MG63 (cell line): ENCODE measurements around the gene SPINT1. TPM values are rescaled to one million over a fixed set of nuclear protein-coding genes. Genes with fewer than 3 reads are reported as not detected.

Source experiments
- DNase-seq: peaks from one replicate; pipeline ENCODE4 v3.0.0-alpha.2; 2020
- H3K27me3 ChIP-seq: fragments of 250-450 bp; sonication (Bioruptor Pico); 2 replicates; pipeline ENCODE4 v1.5.1; 2020; ENCODE audit warnings: mild to moderate bottlenecking, moderate library complexity
- H3K36me3 ChIP-seq: fragments of 250-450 bp; sonication (Bioruptor Pico); 2 replicates; pipeline ENCODE4 v1.5.1; 2020; ENCODE audit warnings: mild to moderate bottlenecking, moderate library complexity
- H3K4me3 ChIP-seq: fragments of 250-450 bp; sonication (Bioruptor Pico); 2 replicates; pipeline ENCODE4 v1.5.1; 2020; ENCODE audit warnings: mild to moderate bottlenecking, moderate library complexity
- H3K9me3 ChIP-seq: fragments of 250-450 bp; sonication (Bioruptor Pico); 2 replicates; pipeline ENCODE4 v1.5.1; 2020; ENCODE audit warnings: mild to moderate bottlenecking, moderate library complexity
- total RNA-seq: library from RNA; depleted of rRNA; stranded (reverse); fragments of >200 nt; shearing (Covaris generic); gene quantifications from 2 replicates; pipeline ENCODE4 v1.2.3, GENCODE V29; 2014; ENCODE audit warnings: low replicate concordance; rRNA removed

SPINT1 gene
- total RNA-seq, 1 experiment from 2014 or later, result not detected

DNA sequence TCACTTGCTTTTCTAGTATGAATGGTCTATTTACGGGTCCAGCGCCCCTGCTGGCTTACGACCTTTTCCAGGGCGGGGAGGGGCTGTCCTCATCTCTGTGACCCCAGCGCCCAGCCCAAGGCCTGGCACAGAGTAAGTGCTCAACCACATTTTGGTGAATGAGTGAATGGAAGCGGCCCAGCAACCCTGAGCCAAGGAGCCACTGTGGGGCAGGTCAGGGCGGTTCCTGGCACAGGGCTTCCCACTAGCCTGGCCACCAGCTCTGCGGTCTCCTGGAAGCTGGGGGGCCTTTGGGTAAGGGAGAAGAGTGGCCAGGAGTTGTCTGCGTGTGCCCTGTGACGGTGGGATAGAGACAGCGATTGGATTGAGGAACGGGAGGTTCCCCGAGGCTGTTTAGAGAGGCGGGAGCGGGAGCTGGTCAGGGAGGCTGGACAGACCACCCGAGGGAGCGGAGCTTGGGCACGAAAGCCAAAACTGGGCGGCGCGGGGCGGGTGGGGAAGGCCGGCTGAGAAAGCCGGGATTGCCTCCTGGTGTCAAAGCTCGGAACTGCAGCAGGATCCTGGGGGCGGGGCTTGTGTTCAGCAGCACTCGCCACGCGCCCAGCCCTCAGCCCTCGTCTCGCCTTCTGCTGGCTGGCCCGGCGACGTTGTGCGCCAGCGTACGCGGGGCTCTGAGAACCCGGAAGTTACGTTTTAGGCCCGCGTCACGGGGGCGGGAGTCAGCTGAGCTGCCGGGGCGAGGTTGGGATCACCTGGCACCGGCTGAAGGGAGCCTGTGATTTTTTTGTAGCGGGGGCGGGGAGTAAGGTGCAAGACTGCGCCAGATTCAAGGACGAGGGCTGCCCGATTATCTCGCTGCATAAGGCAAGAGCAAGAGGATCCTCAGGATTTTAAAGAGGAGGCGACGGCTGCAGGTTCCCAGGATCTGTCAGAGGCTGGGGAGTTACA lies 50.2 kb downstream of the SPINT1 start, which contains the start of gene VPS18:
VPS18 (plus strand) TSS at position 718 of the 948 bp plus-strand sequence. CDS start 319 bp downstream, outside the sequence.
- H3K9me3 ChIP-seq, result no peaks in the 10 kb centered on the region
- no peaks in the 10 kb centered on the region for H3K27me3 ChIP-seq
- DNase-seq, result peak; percentile 96
- H3K36me3 ChIP-seq, result peaks cover 5% of the 10 kb centered on the region
- peak within 1 kb of the TSS; percentile 65 for H3K4me3 ChIP-seq

DNA sequence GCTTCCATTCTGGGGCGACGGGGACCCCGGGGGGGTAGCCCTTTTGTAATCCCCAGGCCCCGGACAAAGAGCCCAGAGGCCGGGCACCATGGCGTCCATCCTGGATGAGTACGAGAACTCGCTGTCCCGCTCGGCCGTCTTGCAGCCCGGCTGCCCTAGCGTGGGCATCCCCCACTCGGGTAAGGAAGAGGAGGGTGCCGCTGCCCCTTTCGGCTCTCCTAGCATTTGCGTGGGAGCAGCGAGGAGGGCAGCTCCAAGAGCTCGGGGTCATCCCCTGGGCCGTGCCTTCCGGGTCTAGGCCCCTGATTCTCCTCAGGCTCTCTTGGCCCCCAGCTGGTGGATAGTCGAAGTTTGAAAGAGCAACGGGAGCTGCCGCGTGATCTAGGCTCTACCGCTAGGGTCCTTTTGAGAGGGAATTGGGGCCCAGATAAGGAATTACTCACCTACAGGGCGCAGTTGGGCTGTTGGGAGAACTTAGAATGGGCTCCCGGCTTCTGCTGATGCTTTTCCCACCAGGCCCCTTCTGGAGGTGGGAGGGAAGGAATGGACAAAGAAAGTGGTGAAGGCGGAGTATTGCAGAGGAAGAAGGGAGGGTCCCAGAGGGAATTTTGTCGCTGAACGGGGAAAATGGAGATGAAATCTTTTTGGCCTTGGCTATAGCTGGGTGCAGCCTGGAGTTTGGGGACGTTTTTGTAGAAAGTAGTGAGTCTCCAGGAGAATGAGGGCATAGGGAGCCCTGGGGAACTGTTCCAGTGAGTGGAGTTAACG lies 51.0 kb downstream of the SPINT1 start:
- DNase-seq, result peak; percentile 71

DNA sequence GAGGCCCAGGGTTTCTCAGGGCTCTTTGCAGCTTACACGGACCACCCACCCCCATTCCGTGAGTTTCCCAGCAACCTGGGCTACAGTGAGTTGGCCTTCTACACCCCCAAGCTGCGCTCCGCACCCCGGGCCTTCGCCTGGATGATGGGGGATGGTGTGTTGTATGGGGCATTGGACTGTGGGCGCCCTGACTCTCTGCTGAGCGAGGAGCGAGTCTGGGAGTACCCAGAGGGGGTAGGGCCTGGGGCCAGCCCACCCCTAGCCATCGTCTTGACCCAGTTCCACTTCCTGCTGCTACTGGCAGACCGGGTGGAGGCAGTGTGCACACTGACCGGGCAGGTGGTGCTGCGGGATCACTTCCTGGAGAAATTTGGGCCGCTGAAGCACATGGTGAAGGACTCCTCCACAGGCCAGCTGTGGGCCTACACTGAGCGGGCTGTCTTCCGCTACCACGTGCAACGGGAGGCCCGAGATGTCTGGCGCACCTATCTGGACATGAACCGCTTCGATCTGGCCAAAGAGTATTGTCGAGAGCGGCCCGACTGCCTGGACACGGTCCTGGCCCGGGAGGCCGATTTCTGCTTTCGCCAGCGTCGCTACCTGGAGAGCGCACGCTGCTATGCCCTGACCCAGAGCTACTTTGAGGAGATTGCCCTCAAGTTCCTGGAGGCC lies 55.8 kb downstream of the SPINT1 start:
- Histone ChIP-seq H3K9me3 (no peaks in the 10 kb centered on the region), H3K27me3 (no peaks in the 10 kb centered on the region), H3K36me3 (peaks cover 29% of the 10 kb centered on the region), H3K4me3 (no peak overlapping the region)
- DNase-seq, result no peak

More for the DNA sequence above, 51.0 kb downstream of the SPINT1 start:
- Histone ChIP-seq H3K36me3 (peaks cover 7% of the 10 kb centered on the region), H3K4me3 (peak overlapping the region; percentile 65), H3K9me3 (no peaks in the 10 kb centered on the region), H3K27me3 (no peaks in the 10 kb centered on the region)

DNA sequence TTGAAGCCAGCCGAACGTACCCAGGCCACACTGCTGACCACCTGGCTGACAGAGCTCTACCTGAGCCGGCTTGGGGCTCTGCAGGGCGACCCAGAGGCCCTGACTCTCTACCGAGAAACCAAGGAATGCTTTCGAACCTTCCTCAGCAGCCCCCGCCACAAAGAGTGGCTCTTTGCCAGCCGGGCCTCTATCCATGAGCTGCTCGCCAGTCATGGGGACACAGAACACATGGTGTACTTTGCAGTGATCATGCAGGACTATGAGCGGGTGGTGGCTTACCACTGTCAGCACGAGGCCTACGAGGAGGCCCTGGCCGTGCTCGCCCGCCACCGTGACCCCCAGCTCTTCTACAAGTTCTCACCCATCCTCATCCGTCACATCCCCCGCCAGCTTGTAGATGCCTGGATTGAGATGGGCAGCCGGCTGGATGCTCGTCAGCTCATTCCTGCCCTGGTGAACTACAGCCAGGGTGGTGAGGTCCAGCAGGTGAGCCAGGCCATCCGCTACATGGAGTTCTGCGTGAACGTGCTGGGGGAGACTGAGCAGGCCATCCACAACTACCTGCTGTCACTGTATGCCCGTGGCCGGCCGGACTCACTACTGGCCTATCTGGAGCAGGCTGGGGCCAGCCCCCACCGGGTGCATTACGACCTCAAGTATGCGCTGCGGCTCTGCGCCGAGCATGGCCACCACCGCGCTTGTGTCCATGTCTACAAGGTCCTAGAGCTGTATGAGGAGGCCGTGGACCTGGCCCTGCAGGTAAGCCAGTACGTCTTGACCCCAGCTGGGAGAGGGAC lies 56.6 kb downstream of the SPINT1 start:
- no peak for DNase-seq
- Histone ChIP-seq H3K4me3 (no peak overlapping the region), H3K36me3 (peaks cover 31% of the 10 kb centered on the region), H3K9me3 (no peaks in the 10 kb centered on the region), H3K27me3 (no peaks in the 10 kb centered on the region)

DNA sequence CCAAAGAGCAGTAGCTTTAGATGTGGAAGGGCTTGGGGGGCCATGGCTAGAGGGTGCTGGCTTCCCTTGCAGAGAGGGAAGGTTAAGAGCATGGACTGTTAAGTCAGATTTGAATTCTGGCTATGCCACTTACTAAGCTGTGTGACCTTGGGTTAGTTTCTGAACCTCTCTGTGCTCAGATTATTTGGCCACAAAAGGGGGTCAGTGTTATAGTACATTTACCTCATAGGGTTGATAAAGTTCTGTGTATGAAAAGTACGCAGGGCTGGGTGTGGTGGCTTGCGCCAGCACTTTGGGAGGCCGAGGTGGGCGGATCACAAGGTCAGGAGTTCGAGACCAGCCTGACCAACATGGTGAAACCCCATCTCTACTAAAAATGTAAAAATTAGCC lies 57.2 kb downstream of the SPINT1 start:
- no peak overlapping the region for H3K4me3 ChIP-seq
- no peak for DNase-seq
- no peaks in the 10 kb centered on the region for H3K27me3 ChIP-seq
- H3K9me3 ChIP-seq, result no peaks in the 10 kb centered on the region
- H3K36me3 ChIP-seq, result peaks cover 28% of the 10 kb centered on the region

DNA sequence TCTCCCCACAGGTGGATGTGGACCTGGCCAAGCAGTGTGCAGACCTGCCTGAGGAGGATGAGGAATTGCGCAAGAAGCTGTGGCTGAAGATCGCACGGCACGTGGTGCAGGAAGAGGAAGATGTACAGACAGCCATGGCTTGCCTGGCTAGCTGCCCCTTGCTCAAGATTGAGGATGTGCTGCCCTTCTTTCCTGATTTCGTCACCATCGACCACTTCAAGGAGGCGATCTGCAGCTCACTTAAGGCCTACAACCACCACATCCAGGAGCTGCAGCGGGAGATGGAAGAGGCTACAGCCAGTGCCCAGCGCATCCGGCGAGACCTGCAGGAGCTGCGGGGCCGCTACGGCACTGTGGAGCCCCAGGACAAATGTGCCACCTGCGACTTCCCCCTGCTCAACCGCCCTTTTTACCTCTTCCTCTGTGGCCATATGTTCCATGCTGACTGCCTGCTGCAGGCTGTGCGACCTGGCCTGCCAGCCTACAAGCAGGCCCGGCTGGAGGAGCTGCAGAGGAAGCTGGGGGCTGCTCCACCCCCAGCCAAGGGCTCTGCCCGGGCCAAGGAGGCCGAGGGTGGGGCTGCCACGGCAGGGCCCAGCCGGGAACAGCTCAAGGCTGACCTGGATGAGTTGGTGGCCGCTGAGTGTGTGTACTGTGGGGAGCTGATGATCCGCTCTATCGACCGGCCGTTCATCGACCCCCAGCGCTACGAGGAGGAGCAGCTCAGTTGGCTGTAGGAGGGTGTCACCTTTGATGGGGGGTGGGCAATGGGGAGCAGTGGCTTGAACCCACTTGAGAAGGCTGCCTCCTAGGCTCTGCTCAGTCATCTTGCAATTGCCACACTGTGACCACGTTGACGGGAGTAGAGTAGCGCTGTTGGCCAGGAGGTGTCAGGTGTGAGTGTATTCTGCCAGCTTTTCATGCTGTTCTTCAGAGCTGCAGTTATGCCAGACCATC lies 59.0 kb downstream of the SPINT1 start:
- no peak overlapping the region for H3K4me3 ChIP-seq
- no peaks in the 10 kb centered on the region for H3K9me3 ChIP-seq
- no peak for DNase-seq
- peaks cover 26% of the 10 kb centered on the region for H3K36me3 ChIP-seq
- H3K27me3 ChIP-seq, result no peaks in the 10 kb centered on the region

DNA sequence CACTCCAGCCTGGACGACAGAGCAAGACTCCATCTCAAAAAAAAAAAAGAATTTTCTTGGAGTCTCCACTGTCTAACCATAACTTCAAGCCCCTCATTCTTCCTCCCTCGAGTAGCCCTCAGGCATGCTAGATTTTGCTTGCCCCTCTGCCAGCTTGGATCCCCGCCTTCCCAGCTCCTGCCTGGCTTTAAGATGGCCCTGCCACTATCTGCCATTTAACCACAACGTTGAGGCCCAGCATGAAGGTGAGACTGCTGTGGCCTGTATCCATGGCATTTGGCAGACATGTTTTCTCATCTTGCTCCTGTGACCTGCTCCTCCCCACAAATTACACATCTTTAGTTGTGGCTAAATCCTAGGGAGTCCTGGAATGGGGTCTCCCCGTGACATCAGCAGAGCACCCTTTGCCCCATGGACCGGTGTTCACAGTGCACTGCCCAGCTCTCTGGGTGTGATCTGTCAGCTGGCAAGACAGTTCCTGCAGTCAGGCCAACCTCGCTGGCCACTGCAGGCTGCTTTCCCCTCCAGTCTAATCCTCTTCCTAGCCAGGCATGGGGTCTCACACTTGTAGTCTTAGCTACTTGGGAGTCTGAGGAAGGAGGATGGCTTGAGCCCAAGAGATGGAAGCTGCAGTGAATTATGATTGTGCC lies 60.8 kb downstream of the SPINT1 start:
- H3K36me3 ChIP-seq, result peaks cover 25% of the 10 kb centered on the region
- DNase-seq, result no peak
- H3K27me3 ChIP-seq, result no peaks in the 10 kb centered on the region
- no peaks in the 10 kb centered on the region for H3K9me3 ChIP-seq
- H3K4me3 ChIP-seq, result no peak overlapping the region

DNA sequence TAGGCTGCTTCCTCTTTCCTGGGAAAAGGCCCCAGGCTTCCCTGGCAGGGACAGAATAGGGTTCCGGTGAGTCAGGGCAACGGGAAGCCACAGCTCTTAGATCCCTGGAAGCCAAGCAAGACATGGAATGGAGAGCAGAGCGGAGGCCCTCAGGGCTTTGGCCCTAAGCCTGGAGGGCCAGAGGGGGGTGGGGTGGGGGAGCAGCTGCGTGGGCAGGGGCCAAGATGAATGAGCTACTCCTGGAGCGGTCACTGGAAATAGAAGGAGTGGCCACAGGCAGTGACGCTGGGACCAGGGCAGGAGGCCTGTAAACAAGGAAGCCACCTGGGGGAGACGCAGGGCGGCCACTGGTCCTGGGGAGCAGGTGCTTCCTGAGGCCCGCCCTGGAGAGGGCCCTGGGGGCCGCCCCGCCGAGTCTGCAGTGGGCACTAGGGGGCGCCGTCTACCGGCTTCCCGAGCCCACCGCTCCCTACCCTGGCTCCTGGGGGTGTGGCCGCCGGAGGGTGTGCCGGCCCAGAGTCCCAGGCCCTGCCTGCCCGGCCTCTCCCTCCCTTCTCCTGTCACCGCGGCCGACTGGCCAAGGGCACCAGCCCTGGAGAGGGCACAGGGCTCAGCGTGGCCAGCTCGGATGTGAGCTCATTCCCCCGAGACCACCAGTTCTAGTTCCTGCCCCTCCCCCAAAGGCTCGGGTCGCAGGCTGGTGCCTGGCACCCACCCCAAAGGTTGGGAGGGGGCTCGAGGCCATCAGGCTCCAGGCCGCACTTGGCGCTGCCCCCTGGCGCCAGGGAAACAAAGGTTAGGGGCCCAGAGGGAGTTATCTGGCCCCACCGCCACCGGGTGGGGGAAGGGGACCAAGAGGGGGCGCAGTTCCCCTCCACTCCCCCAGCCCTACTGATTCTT lies 62.5 kb downstream of the SPINT1 start:
- peak; percentile 92 for DNase-seq
- Histone ChIP-seq H3K36me3 (peaks cover 13% of the 10 kb centered on the region), H3K9me3 (no peaks in the 10 kb centered on the region), H3K4me3 (peak overlapping the region; percentile 30), H3K27me3 (no peaks in the 10 kb centered on the region)

DNA sequence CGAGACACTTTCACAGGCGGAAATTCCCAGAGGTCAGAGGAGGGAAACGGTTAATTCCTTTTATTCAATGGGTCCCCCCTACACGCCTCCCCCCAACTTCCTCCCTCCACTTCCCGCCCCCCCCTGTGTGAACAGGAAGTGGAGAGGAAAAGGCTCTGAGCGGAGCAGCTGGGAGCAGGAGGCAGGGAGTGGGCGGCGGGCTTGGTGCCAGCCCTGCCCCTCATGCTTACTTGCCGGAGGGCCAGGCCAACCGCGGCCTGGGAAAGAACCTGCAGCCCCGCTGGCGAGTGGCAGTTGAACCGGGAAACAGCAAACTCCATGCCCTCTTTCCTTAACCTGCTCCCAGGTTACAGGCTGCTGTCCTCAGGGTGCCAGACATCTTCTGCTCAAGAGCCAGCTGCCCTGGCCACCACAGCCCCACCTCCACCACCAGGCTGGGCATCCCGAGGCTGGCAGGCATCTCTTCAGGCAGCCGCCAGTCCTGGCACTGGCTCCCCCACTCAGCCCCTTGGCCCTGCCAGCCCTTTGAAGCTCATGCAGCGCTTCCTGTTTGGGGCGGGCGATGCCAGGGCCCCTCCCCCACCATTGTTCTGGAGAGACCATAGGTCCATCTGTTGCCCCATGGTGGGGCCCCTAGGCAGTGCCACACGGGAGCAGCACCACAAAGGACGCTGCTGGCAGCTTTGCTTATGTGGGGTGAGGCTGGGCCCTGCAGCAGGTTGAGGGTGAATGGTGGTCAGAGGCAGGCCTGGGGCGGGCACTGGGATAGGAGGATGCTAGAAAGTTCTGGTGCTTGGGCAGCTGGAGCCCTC lies 63.3 kb downstream of the SPINT1 start:
- no peaks in the 10 kb centered on the region for H3K27me3 ChIP-seq
- DNase-seq, result peak; percentile 74
- no peaks in the 10 kb centered on the region for H3K9me3 ChIP-seq
- peaks cover 13% of the 10 kb centered on the region for H3K36me3 ChIP-seq
- H3K4me3 ChIP-seq, result peak overlapping the region; percentile 30

Other genes with a start within 250 kb of the SPINT1 start
- gene KNL1, start 249.8 kb upstream of the SPINT1 start, total RNA-seq, result 16.1 and 1,870 TPM in 2 replicates
- gene RAD51, start 148.9 kb upstream of the SPINT1 start, total RNA-seq, result 14.5 and 16.9 TPM in 2 replicates
- gene RMDN3, start 88.8 kb upstream of the SPINT1 start, total RNA-seq, result 43.1 and 53.4 TPM in 2 replicates
- gene GCHFR, start 80.0 kb upstream of the SPINT1 start, total RNA-seq, result 3.5 and 4.4 TPM in 2 replicates
- not detected in 2 replicates for gene C15orf62, start 74.1 kb upstream of the SPINT1 start, total RNA-seq
- gene ZFYVE19, start 37.0 kb upstream of the SPINT1 start, total RNA-seq, result 6.4 and 27.8 TPM in 2 replicates
- 44.9 and 75.8 TPM in 2 replicates for gene DNAJC17, start 36.6 kb upstream of the SPINT1 start, total RNA-seq
- gene PPP1R14D, start 15.3 kb upstream of the SPINT1 start, total RNA-seq, result not detected in 2 replicates
- gene RHOV, start 30.2 kb downstream of the SPINT1 start, total RNA-seq, result 0.49 TPM in 1 of 2 replicates, not detected in the other
- 14.0 and 24.8 TPM in 2 replicates for gene VPS18, start 50.4 kb downstream of the SPINT1 start, total RNA-seq
- gene DLL4, start 85.3 kb downstream of the SPINT1 start, total RNA-seq, result not detected in 2 replicates
- 8.8 and 18.5 TPM in 2 replicates for gene CHAC1, start 109.4 kb downstream of the SPINT1 start, total RNA-seq